GM12878 (cell line): ENCODE data around the gene CTCFL. TPM values are rescaled to one million over a fixed set of nuclear protein-coding genes. Genes with fewer than 3 reads are reported as not detected.
A peak's percentile ranks its signal among the peaks of the same experiment; 100 is the strongest.

Source experiments
- ATAC-seq: fragments of 200-7000 bp; cut with Tn5 transposase; 3 replicates; pipeline ENCODE4 v1.9.1; 2020; ENCODE audit warnings: mild to moderate bottlenecking, moderate library complexity
- BruUV-seq: library from RNA; stranded (reverse); fragments of 400-500 nt; replicated peaks from 2 replicates; lab custom pipeline; 2021; lab: Mats Ljungman, UMichigan
- CTCF ChIA-PET: fragments of 300-600 bp; sonication (Branson Sonifier 250); formaldehyde crosslinking; extraction: SDS; loops from one replicate; lab custom pipeline; 2021; ENCODE audit warnings: inconsistent platforms; lab: Yijun Ruan, JAX
- POLR2A ChIA-PET: fragments of 350-600 bp; formaldehyde crosslinking; extraction: SDS; loops from one replicate; lab custom pipeline; 2021; ENCODE audit warnings: inconsistent platforms; lab: Charles Lee
- RAD21 ChIA-PET: fragments of 300-600 bp; sonication (Branson Sonifier 250); formaldehyde crosslinking; loops from one replicate; lab custom pipeline; 2023; ENCODE audit warnings: antibody characterized with exemption; ENCODE audit not compliant: unreplicated experiment; lab: Charles Lee
- SMC1A ChIA-PET: fragments of 300-600 bp; sonication (Branson Sonifier 250); formaldehyde crosslinking; loops from one replicate; lab custom pipeline; 2023; ENCODE audit not compliant: unreplicated experiment, uncharacterized antibody; lab: Charles Lee
- DNase-seq: peaks from one replicate; pipeline ENCODE4 v3.0.0-alpha.2; 2011; ENCODE audit warnings: low read depth, low spot score
- FAIRE-seq: peaks from 3 replicates; lab custom pipeline; 2011; peaks lifted over from hg19 to GRCh38; lab: Jason Lieb, UNC
- H2AFZ ChIP-seq: 2 replicates; pipeline ENCODE4 v1.6.0; 2011; ENCODE audit warnings: low read depth, low read length, control low read depth; ENCODE audit not compliant: control insufficient read depth
- H3K27ac ChIP-seq: 2 replicates; pipeline ENCODE4 v1.5.1; 2011; ENCODE audit warnings: control low read depth; ENCODE audit not compliant: control insufficient read depth, insufficient read depth
- H3K27me3 ChIP-seq, 2 experiments: replicated peaks in 1 of 2; 2 replicates each; pipeline versions ENCODE4 v1.6.0 to v1.6.1; 2011; ENCODE audit warnings: low read length in 1 of 2; ENCODE audit not compliant: control insufficient read depth in 2 of 2, insufficient read depth in 2 of 2
- H3K36me3 ChIP-seq, 2 experiments: 2 replicates each; pipeline ENCODE4 v1.5.1; 2011; ENCODE audit warnings: low read length in 1 of 2; ENCODE audit not compliant: control insufficient read depth in 2 of 2, insufficient read depth in 2 of 2
- H3K4me1 ChIP-seq: 2 replicates; pipeline ENCODE4 v1.6.1; 2011; ENCODE audit warnings: mild to moderate bottlenecking, low read length, moderate library complexity, mixed read lengths; ENCODE audit not compliant: control insufficient read depth, insufficient read depth
- H3K4me2 ChIP-seq: 2 replicates; pipeline ENCODE4 v1.6.0; 2011; ENCODE audit warnings: control low read depth; ENCODE audit not compliant: control insufficient read depth, insufficient read depth
- H3K4me3 ChIP-seq: fragments of 200-600 bp; sonication (generic); 2 replicates; pipeline ENCODE4 v1.5.1; 2016
- H3K79me2 ChIP-seq: 2 replicates; pipeline ENCODE4 v1.6.0; 2011; ENCODE audit warnings: low read length; ENCODE audit not compliant: control insufficient read depth, insufficient read depth
- H3K9ac ChIP-seq: 2 replicates; pipeline ENCODE4 v1.8.0; 2011; ENCODE audit warnings: low read length, control low read depth, mixed read lengths; ENCODE audit not compliant: control insufficient read depth, insufficient read depth
- H3K9me3 ChIP-seq: replicated peaks from 3 replicates; pipeline ENCODE4 v1.5.1; 2011; ENCODE audit warnings: mild to moderate bottlenecking, low read length; ENCODE audit not compliant: control insufficient read depth, insufficient read depth
- H4K20me1 ChIP-seq: 2 replicates; pipeline ENCODE4 v1.6.0; 2011; ENCODE audit not compliant: control insufficient read depth, insufficient read depth
- BCL11A ChIP-seq: IDR thresholded peaks from 2 replicates; pipeline ENCODE4 v1.6.1; 2011; ENCODE audit warnings: low read depth, low read length
- BHLHE40 ChIP-seq, 2 experiments: fragments of 450-650 bp in 1 of 2; IDR thresholded peaks; 2 replicates each; pipeline ENCODE4 v1.6.1; 2011 to 2017; ENCODE audit warnings: low read depth in 2 of 2, borderline replicate concordance in 1 of 2, improper control_type of control experiment in 1 of 2, low read length in 1 of 2, mild to moderate bottlenecking in 1 of 2
- CREB1 ChIP-seq: IDR thresholded peaks from 2 replicates; pipeline ENCODE4 v1.6.1; 2012; ENCODE audit warnings: low read depth, mild to moderate bottlenecking, inconsistent platforms
- EED ChIP-seq: sonication (generic); IDR thresholded peaks from 2 replicates; pipeline ENCODE4 v1.6.1; 2016; ENCODE audit warnings: antibody characterized with exemption, low read depth
- EGR1 ChIP-seq, 2 experiments: IDR thresholded peaks; 1 replicate in 1 of 2; 2 replicates in 1 of 2; pipeline ENCODE4 v1.6.1; 2011 to 2012; ENCODE audit warnings: low read depth in 2 of 2, low read length in 2 of 2, borderline replicate concordance in 1 of 2, mild to moderate bottlenecking in 1 of 2, moderate library complexity in 1 of 2
- ETV6 ChIP-seq, 2 experiments: fragments of 450-650 bp in 1 of 2; IDR thresholded peaks in 1 of 2; conservative IDR thresholded peaks in 1 of 2; 2 replicates each; pipeline ENCODE4 v1.6.1; 2014; ENCODE audit warnings: antibody characterized with exemption in 1 of 2, borderline replicate concordance in 1 of 2, low read depth in 1 of 2, mild to moderate bottlenecking in 1 of 2, moderate library complexity in 1 of 2
- GABPA ChIP-seq: IDR thresholded peaks from 2 replicates; pipeline ENCODE4 v1.6.1; 2014; ENCODE audit warnings: antibody characterized with exemption, low read depth, mild to moderate bottlenecking, inconsistent platforms
- IKZF1 ChIP-seq: fragments of 450-650 bp; conservative IDR thresholded peaks from 2 replicates; pipeline ENCODE4 v1.6.1; 2017; ENCODE audit warnings: antibody characterized with exemption, mild to moderate bottlenecking
- IKZF2 ChIP-seq, 2 experiments: fragments of 450-650 bp; IDR thresholded peaks; 2 replicates each; pipeline ENCODE4 v1.6.1; 2017; ENCODE audit warnings: mild to moderate bottlenecking in 2 of 2, moderate library complexity in 2 of 2
- IRF4 ChIP-seq: IDR thresholded peaks from 2 replicates; pipeline ENCODE4 v1.6.1; 2011; ENCODE audit warnings: low read depth, low read length
- JUNB ChIP-seq: IDR thresholded peaks from 2 replicates; pipeline ENCODE4 v1.6.1; 2016; ENCODE audit warnings: antibody characterized with exemption, mild to moderate bottlenecking
- NBN ChIP-seq: fragments of 450-650 bp; IDR thresholded peaks from 2 replicates; pipeline ENCODE4 v1.6.1; 2016
- NFIC ChIP-seq: IDR thresholded peaks from 2 replicates; pipeline ENCODE4 v1.6.1; 2012; ENCODE audit warnings: low read depth, mild to moderate bottlenecking, inconsistent platforms, low read length, moderate library complexity
- NFXL1 ChIP-seq: fragments of 450-650 bp; IDR thresholded peaks from 2 replicates; pipeline ENCODE4 v1.6.1; 2017; ENCODE audit warnings: antibody characterized with exemption, mild to moderate bottlenecking, borderline replicate concordance
- PAX5 ChIP-seq: IDR thresholded peaks from 2 replicates; pipeline ENCODE4 v1.6.1; 2011; ENCODE audit warnings: low read depth, low read length, borderline replicate concordance
- RUNX3 ChIP-seq: IDR thresholded peaks from 2 replicates; pipeline ENCODE4 v1.6.1; 2012; ENCODE audit warnings: low read length, inconsistent platforms
- SPI1 ChIP-seq: IDR thresholded peaks from 2 replicates; pipeline ENCODE4 v1.6.1; 2011; ENCODE audit warnings: low read depth, mild to moderate bottlenecking, low read length, moderate library complexity, borderline replicate concordance; ENCODE audit not compliant: insufficient read depth
- ZNF207 ChIP-seq: fragments of 450-650 bp; IDR thresholded peaks from 2 replicates; pipeline ENCODE4 v1.6.1; 2014; ENCODE audit warnings: antibody characterized with exemption, mild to moderate bottlenecking, borderline replicate concordance
- WGBS: methylation state at CpG from one replicate; pipeline ENCODE4 v1.1.6; 2016; ENCODE audit warnings: low lambda C conversion rate; ENCODE audit not compliant: insufficient replicate concordance, insufficient coverage; ENCODE audit errors: missing lambda C conversion rate; 5-methylcytosine and 5-hydroxymethylcytosine counted together
- in situ Hi-C: fragments of 300-500 bp; cut with MboI; formaldehyde crosslinking; loops from 9 replicates; pipeline ENCODE4 v1.14.3; 2018; ENCODE audit warnings: mixed read lengths
- intact Hi-C: fragments of 100-400 bp; cut with micrococcal nuclease; formaldehyde crosslinking; loops from one replicate; pipeline ENCODE4 v1.14.2; 2022; ENCODE audit not compliant: unreplicated experiment
- polyA plus RNA-seq, 11 experiments: library from polyadenylated mRNA; depleted of rRNA in 4 of 11; unstranded in 6 of 11; stranded (reverse) in 5 of 11; fragments of >200 nt; fragmentation: Nextera tagmentation in 4 of 11; fragmentation: Illumina TruSeq in 1 of 11; extraction: Ambion mirVana in 4 of 11; extraction: Trizol in 1 of 11; gene quantifications; 1 replicate in 1 of 11; 2 replicates in 10 of 11; pipeline versions ENCODE4 v1.2.1 to v1.2.3, GENCODE V29; 2011 to 2016; ENCODE audit warnings: inconsistent platforms in 2 of 11, missing spikeins in 2 of 11, low read depth in 1 of 11
- total RNA-seq, 4 experiments: library from RNA; depleted of rRNA in 3 of 4; stranded (reverse); fragments of >200 nt in 3 of 4; fragmentation: Illumina TruSeq in 1 of 4; extraction: Trizol in 1 of 4; gene quantifications; 2 replicates each; pipeline versions ENCODE4 v1.2.1 to v1.2.3, GENCODE V29; 2013 to 2021

The CTCFL gene
- total and polyA plus RNA-seq, 10 of the 15 experiments (the other 5 are each of a cell fraction or from before 2014, with no cell fraction given): 0.06 to 0.20 (median 0.11) TPM; not detected in 4

DNA sequence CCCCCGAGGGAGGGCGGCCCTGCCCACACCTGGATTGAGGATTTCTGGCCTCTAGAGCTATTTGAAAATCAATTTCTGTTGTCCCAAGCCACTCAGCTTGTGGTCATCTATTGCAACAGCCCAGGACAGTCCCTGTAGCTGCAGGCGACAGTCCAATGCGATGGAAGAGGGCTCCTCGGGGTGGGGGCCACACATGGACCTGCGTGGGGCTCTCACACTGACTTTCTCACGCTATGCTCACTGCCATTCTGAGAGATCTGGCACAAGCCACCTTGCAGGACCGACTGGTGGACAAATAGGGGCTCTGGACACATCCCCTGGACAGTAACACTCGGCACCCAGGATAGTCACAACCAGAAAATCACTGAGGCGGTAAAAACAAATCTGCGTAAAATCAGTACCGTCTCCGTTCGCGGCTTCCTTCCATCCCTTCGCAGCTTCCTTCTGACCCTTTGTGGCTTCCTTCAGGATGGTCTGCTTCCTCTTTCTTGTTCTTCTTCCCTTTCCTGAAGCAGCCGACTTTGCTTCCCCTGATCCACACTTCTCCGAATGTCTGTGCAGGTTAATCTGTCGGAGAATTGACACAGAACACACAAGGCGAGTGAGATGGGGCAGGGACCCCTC lies 21.8 kb downstream of the CTCFL start:
- intact Hi-C loops (no loop called here), in situ Hi-C loops (loop anchor here (10.0 kb wide), 2 partner anchors 418 to 682 kb away; no protein-coding TSS in a partner anchor)
- H2AFZ ChIP-seq: no peak overlapping the region
- peaks cover 21% of the 10 kb centered on the region for H3K4me1 ChIP-seq
- POLR2A ChIA-PET: no interaction called here
- no peaks in the 10 kb centered on the region for H3K36me3 ChIP-seq
- RAD21 ChIA-PET: interaction anchor here (1.0 kb wide), 1 partner anchor 90 kb away, joined by 3 read pairs; no protein-coding TSS in a partner anchor
- TF ChIP-seq GABPA (no peak), NFIC (peak; percentile 28; the same call in 1 of the 2 replicates), BCL11A (0 out of 2 replicates have a peak, but pooled peaks have one; percentile 35), EGR1 (IDR thresholded peaks at IDR 0.05; ENCODE audit: borderline replicate concordance in 1 of 2, low read depth in 2 of 2, low read length in 2 of 2) (peak in 1 of 2 experiments; percentile 41; a peak in 1 of 3 replicates), IKZF2 (IDR thresholded peaks at IDR 0.05) (peak in 1 of 2 experiments; percentile 45; a peak in 1 of 4 replicates), NBN (no peak), IRF4 (peak; percentile 57; the same call in 1 of the 2 replicates), CREB1 (no peak), PAX5 (peak; percentile 62; the same call in 1 of the 2 replicates), BHLHE40 (IDR thresholded peaks at IDR 0.05; ENCODE audit: borderline replicate concordance in 1 of 2, low read depth in 2 of 2, low read length in 1 of 2) (no peak), IKZF1 (peak; percentile 41; the same call in 1 of the 2 replicates), JUNB (peak; percentile 56; the same call in 1 of the 2 replicates), NFXL1 (no peak), RUNX3 (peak; percentile 72), SPI1 (peak; percentile 71; the same call in 1 of the 2 replicates), ETV6 (conservative IDR thresholded peaks at IDR 0.05 in 1 of 2, IDR thresholded peaks at IDR 0.05 in 1 of 2; ENCODE audit: borderline replicate concordance in 1 of 2, low read depth in 1 of 2) (peak in 1 of 2 experiments; percentile 95; a peak in 2 of 4 replicates), EED (peak; percentile 88), ZNF207 (no peak)
- no peak overlapping the region for H3K27ac ChIP-seq
- H4K20me1 ChIP-seq: no peaks in the 10 kb centered on the region
- no peaks in the 10 kb centered on the region for H3K9me3 ChIP-seq
- CTCF ChIA-PET: interaction anchor here (0.6 to 1.2 kb wide), 3 partner anchors 45 to 154 kb away, joined by 3 read pairs; no protein-coding TSS in a partner anchor
- ATAC-seq (peak; percentile 69), DNase-seq (no peak), FAIRE-seq (peak; percentile 95)
- no peaks in the 10 kb centered on the region for H3K27me3 ChIP-seq
- H3K79me2 ChIP-seq: no peaks in the 10 kb centered on the region
- peak overlapping the region; percentile 62 for H3K4me2 ChIP-seq
- H3K4me3 ChIP-seq: no peak overlapping the region; the same call in 1 of the 2 replicates
- BruUV-seq: no TSS peak
- WGBS: 9% methylated on average over 20 of the region's 20 CpGs
- H3K9ac ChIP-seq: no peak overlapping the region
- SMC1A ChIA-PET: interaction anchor here (2.5 kb wide), 1 partner anchor 10 kb away, joined by 5 read pairs; no protein-coding TSS in a partner anchor
